ENCODE data around the gene LY6G6C. TPM values are rescaled to one million over a fixed set of nuclear protein-coding genes. Genes with fewer than 3 reads are reported as not detected.

Gene LY6G6C
- total and polyA plus RNA-seq, 2 of the 13 experiments (the other 11 are each of a cell fraction or from before 2014, with no cell fraction given), result 0.15 TPM; not detected in 1

- no peak for TF ChIP-seq ZNF546 (CRISPR knock-in tag; conservative IDR thresholded peaks at IDR 0.05)
- TF ChIP-seq GZF1 (CRISPR knock-in tag; IDR thresholded peaks at IDR 0.05), result peak; percentile 24; the same call in 1 of the 2 replicates
- no peak for TF ChIP-seq MAFG (CRISPR knock-in tag; IDR thresholded peaks at IDR 0.05)
- 0 out of 2 replicates have a peak, but pooled peaks have one; percentile 63 for TF ChIP-seq TEAD2 (CRISPR knock-in tag; IDR thresholded peaks at IDR 0.05)
- TF ChIP-seq, protein P1, sequence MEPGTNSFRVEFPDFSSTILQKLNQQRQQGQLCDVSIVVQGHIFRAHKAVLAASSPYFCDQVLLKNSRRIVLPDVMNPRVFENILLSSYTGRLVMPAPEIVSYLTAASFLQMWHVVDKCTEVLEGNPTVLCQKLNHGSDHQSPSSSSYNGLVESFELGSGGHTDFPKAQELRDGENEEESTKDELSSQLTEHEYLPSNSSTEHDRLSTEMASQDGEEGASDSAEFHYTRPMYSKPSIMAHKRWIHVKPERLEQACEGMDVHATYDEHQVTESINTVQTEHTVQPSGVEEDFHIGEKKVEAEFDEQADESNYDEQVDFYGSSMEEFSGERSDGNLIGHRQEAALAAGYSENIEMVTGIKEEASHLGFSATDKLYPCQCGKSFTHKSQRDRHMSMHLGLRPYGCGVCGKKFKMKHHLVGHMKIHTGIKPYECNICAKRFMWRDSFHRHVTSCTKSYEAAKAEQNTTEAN (CRISPR knock-in tag; conservative IDR thresholded peaks at IDR 0.05), result peak; percentile 63
- peak; percentile 35; the same call in 1 of the 2 replicates for TF ChIP-seq ZNF318 (CRISPR knock-in tag; IDR thresholded peaks at IDR 0.05)
- peak; percentile 56; the same call in 1 of the 2 replicates for TF ChIP-seq SPEN (CRISPR knock-in tag; IDR thresholded peaks at IDR 0.05; ENCODE audit: low read depth)
- TF ChIP-seq FOXO1 (CRISPR knock-in tag; IDR thresholded peaks at IDR 0.05), result no peak
- no peak for TF ChIP-seq FOSL1 (CRISPR knock-in tag; IDR thresholded peaks at IDR 0.05; ENCODE audit: borderline replicate concordance)
- TF ChIP-seq HIVEP1 (CRISPR knock-in tag; IDR thresholded peaks at IDR 0.05), result no peak
- TF ChIP-seq NFE2 (CRISPR knock-in tag; IDR thresholded peaks at IDR 0.05), result no peak
- TF ChIP-seq ZNF484 (CRISPR knock-in tag; IDR thresholded peaks at IDR 0.05; ENCODE audit: borderline replicate concordance, low read depth), result 0 out of 2 replicates have a peak, but pooled peaks have one; percentile 7
- TF ChIP-seq MIXL1 (CRISPR knock-in tag; IDR thresholded peaks at IDR 0.05), result no peak
- TF ChIP-seq, protein P2, sequence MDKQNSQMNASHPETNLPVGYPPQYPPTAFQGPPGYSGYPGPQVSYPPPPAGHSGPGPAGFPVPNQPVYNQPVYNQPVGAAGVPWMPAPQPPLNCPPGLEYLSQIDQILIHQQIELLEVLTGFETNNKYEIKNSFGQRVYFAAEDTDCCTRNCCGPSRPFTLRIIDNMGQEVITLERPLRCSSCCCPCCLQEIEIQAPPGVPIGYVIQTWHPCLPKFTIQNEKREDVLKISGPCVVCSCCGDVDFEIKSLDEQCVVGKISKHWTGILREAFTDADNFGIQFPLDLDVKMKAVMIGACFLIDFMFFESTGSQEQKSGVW (CRISPR knock-in tag; IDR thresholded peaks at IDR 0.05; ENCODE audit: borderline replicate concordance), result no peak
- TF ChIP-seq ZNF24 (IDR thresholded peaks at IDR 0.05), result no peak
- TF ChIP-seq HMGA1 (CRISPR knock-in tag; conservative IDR thresholded peaks at IDR 0.05), result no peak
- peak; percentile 78 for TF ChIP-seq ZNF224 (CRISPR knock-in tag; IDR thresholded peaks at IDR 0.05)
- TF ChIP-seq ZNF7 (CRISPR knock-in tag; IDR thresholded peaks at IDR 0.05), result no peak
- no peak for TF ChIP-seq ZFP82 (CRISPR knock-in tag; IDR thresholded peaks at IDR 0.05; ENCODE audit: borderline replicate concordance)
- TF ChIP-seq KDM4B (CRISPR knock-in tag; IDR thresholded peaks at IDR 0.05), result no peak
- TF ChIP-seq JUND (CRISPR knock-in tag; IDR thresholded peaks at IDR 0.05), result 0 out of 2 replicates have a peak, but pooled peaks have one; percentile 18
- TF ChIP-seq ZNF569 (CRISPR knock-in tag; IDR thresholded peaks at IDR 0.05; ENCODE audit: borderline replicate concordance), result no peak; the same call in 1 of the 2 replicates
Measured at GRCh38 chr6:31729515-31729978, 8.0 kb upstream of the LY6G6C start (continued).

Measured in HepG2 (cell line).